BE2C (cell line): Measurements from ENCODE around the gene CCL13.
A peak's percentile ranks its signal among the peaks of the same experiment; 100 is the strongest.

Experiments
- DNase-seq: peaks from one replicate; pipeline ENCODE4 v3.0.0-alpha.2; 2020
- H3K27me3 ChIP-seq: fragments of 250-450 bp; sonication (Bioruptor Pico); 2 replicates; pipeline ENCODE4 v1.5.1; 2020; ENCODE audit warnings: mild to moderate bottlenecking
- H3K36me3 ChIP-seq: fragments of 250-450 bp; sonication (Bioruptor Pico); 2 replicates; pipeline ENCODE4 v1.5.1; 2020; ENCODE audit warnings: mild to moderate bottlenecking
- H3K4me1 ChIP-seq: fragments of 250-450 bp; sonication (Bioruptor Pico); 2 replicates; pipeline ENCODE4 v1.5.1; 2020
- H3K4me3 ChIP-seq: 2 replicates; pipeline ENCODE4 v1.5.1; 2011; ENCODE audit warnings: low read depth, low read length
- H3K9me3 ChIP-seq: fragments of 250-450 bp; sonication (Bioruptor Pico); 2 replicates; pipeline ENCODE4 v1.5.1; 2020
- CTCF ChIP-seq: IDR thresholded peaks from 2 replicates; pipeline ENCODE4 v1.5.1; 2012; ENCODE audit warnings: mild to moderate bottlenecking, low read depth, low read length

CCL13 gene

GRCh38 chr17:34354637-34355036 is 1.6 kb upstream of the CCL13 start:
- TF ChIP-seq CTCF: no peak
- DNase-seq: no peak
- Histone ChIP-seq H3K9me3 (no peaks in the 10 kb centered on the region), H3K27me3 (peaks cover 2% of the 10 kb centered on the region; the same call in 1 of the 2 replicates), H3K4me1 (no peaks in the 10 kb centered on the region), H3K36me3 (no peaks in the 10 kb centered on the region), H3K4me3 (no peak overlapping the region)

- Histone ChIP-seq H3K4me1 (no peaks in the 10 kb centered on the region), H3K9me3 (no peaks in the 10 kb centered on the region), H3K27me3 (peaks cover 2% of the 10 kb centered on the region; the same call in 1 of the 2 replicates), H3K36me3 (no peaks in the 10 kb centered on the region), H3K4me3 (no peak overlapping the region)
- DNase-seq: no peak
- TF ChIP-seq CTCF: no peak
Observed at GRCh38 chr17:34357398-34357797, 1.1 kb downstream of the CCL13 start.

- Histone ChIP-seq H3K4me3 (no peak overlapping the region), H3K36me3 (no peaks in the 10 kb centered on the region), H3K27me3 (peaks cover 2% of the 10 kb centered on the region; the same call in 1 of the 2 replicates), H3K9me3 (no peaks in the 10 kb centered on the region), H3K4me1 (no peaks in the 10 kb centered on the region)
- DNase-seq: no peak
- no peak for TF ChIP-seq CTCF
Observed at GRCh38 chr17:34358631-34359030, 2.4 kb downstream of the CCL13 start.

- no peak overlapping the region for H3K4me3 ChIP-seq
- H3K27me3 ChIP-seq: peaks cover 2% of the 10 kb centered on the region; the same call in 1 of the 2 replicates
- no peaks in the 10 kb centered on the region for H3K4me1 ChIP-seq
- no peaks in the 10 kb centered on the region for H3K9me3 ChIP-seq
- no peak for TF ChIP-seq CTCF
- no peaks in the 10 kb centered on the region for H3K36me3 ChIP-seq
- no peak for DNase-seq
Observed at GRCh38 chr17:34360601-34361270, 4.5 kb downstream of the CCL13 start.

- H3K4me1 ChIP-seq: no peaks in the 10 kb centered on the region
- H3K36me3 ChIP-seq: no peaks in the 10 kb centered on the region
- H3K27me3 ChIP-seq: no peaks in the 10 kb centered on the region; the same call in 1 of the 2 replicates
- peak; percentile 100 for TF ChIP-seq CTCF
- peak; percentile 86 for DNase-seq
- H3K9me3 ChIP-seq: no peaks in the 10 kb centered on the region
- no peak overlapping the region for H3K4me3 ChIP-seq
Observed at GRCh38 chr17:34361478-34362061, 5.3 kb downstream of the CCL13 start.

- H3K36me3 ChIP-seq: no peaks in the 10 kb centered on the region
- no peak for DNase-seq
- H3K4me1 ChIP-seq: no peaks in the 10 kb centered on the region
- no peak within 1 kb of the TSS for H3K4me3 ChIP-seq
- no peak for TF ChIP-seq CTCF
- H3K9me3 ChIP-seq: no peaks in the 10 kb centered on the region
- peaks cover 1% of the 10 kb centered on the region; the same call in 1 of the 2 replicates for H3K27me3 ChIP-seq
Observed at GRCh38 chr17:34363183-34363661, 6.9 kb downstream of the CCL13 start, which contains the start of gene CCL1. TSS of gene CCL1 (minus strand) at chr17:34363233. CDS start at chr17:34363161, 72 bp downstream.
